IMR-90 (cell line): ENCODE results near the gene ENKUR. TPM values are rescaled to one million over a fixed set of nuclear protein-coding genes. Genes with fewer than 3 reads are reported as not detected.

Source experiments
- ATAC-seq: fragments of 200-7000 bp; cut with Tn5 transposase; 2 replicates; pipeline ENCODE4 v1.9.1; 2020; ENCODE audit warnings: low read depth, mild to moderate bottlenecking, moderate library complexity
- BruUV-seq: library from RNA; stranded (reverse); fragments of 400-500 nt; replicated peaks from 2 replicates; lab custom pipeline; 2021; lab: Mats Ljungman, UMichigan
- CTCF ChIA-PET: fragments of 300-600 bp; formaldehyde crosslinking; extraction: SDS; loops from one replicate; lab custom pipeline; 2021; ENCODE audit warnings: antibody characterized with exemption; lab: Yijun Ruan, JAX
- POLR2A ChIA-PET: fragments of 300-600 bp; sonication (Branson Sonifier 250); formaldehyde crosslinking; loops from one replicate; lab custom pipeline; 2022; ENCODE audit warnings: antibody characterized with exemption; ENCODE audit not compliant: unreplicated experiment; lab: Charles Lee
- DNase-seq: peaks from one replicate; pipeline ENCODE4 v3.0.0; 2013
- H2AFZ ChIP-seq: replicated peaks from 2 replicates; pipeline ENCODE3; 2013; ENCODE audit warnings: low read length, mild to moderate bottlenecking; ENCODE audit not compliant: poor library complexity
- H2AK5ac ChIP-seq: 2 replicates; pipeline ENCODE4 v1.6.1; 2013; ENCODE audit warnings: low read depth, low read length, inconsistent platforms
- H2AK9ac ChIP-seq: replicated peaks from 2 replicates; pipeline ENCODE3; 2013; ENCODE audit warnings: mild to moderate bottlenecking, low read depth, low read length, moderate library complexity; ENCODE audit not compliant: poor library complexity
- H2BK120ac ChIP-seq: 2 replicates; pipeline ENCODE4 v1.6.1; 2013; ENCODE audit warnings: low read depth, low read length, inconsistent platforms
- H2BK15ac ChIP-seq: 3 replicates; pipeline ENCODE4 v1.6.1; 2013; ENCODE audit warnings: low read depth, low read length, inconsistent platforms
- H2BK20ac ChIP-seq: 2 replicates; pipeline ENCODE4 v1.6.1; 2013; ENCODE audit warnings: low read depth, mild to moderate bottlenecking, inconsistent platforms, low read length, moderate library complexity
- H2BK5ac ChIP-seq: 2 replicates; pipeline ENCODE4 v1.6.1; 2013; ENCODE audit warnings: mild to moderate bottlenecking, low read depth, low read length, inconsistent platforms; ENCODE audit not compliant: poor library complexity, severe bottlenecking
- H3K14ac ChIP-seq: replicated peaks from 2 replicates; pipeline ENCODE4 v1.6.1; 2013; ENCODE audit warnings: low read depth, low read length, inconsistent platforms
- H3K18ac ChIP-seq: 2 replicates; pipeline ENCODE4 v1.6.1; 2013; ENCODE audit warnings: low read depth, low read length, control low read depth
- H3K23ac ChIP-seq: 2 replicates; pipeline ENCODE4 v1.6.1; 2013; ENCODE audit warnings: low read depth, low read length, inconsistent platforms
- H3K27ac ChIP-seq: 2 replicates; pipeline ENCODE4 v1.5.1; 2013; ENCODE audit warnings: mild to moderate bottlenecking, control low read depth, low read length; ENCODE audit not compliant: insufficient read depth
- H3K27me3 ChIP-seq: 2 replicates; pipeline ENCODE4 v1.6.1; 2013; ENCODE audit warnings: low read length; ENCODE audit not compliant: control insufficient read depth, insufficient read depth
- H3K36me3 ChIP-seq: 2 replicates; pipeline ENCODE4 v1.6.1; 2013; ENCODE audit warnings: low read length, mixed read lengths; ENCODE audit not compliant: control insufficient read depth, insufficient read depth
- H3K4ac ChIP-seq: 2 replicates; pipeline ENCODE4 v1.6.1; 2013; ENCODE audit warnings: low read depth, low read length, inconsistent platforms
- H3K4me1 ChIP-seq: 2 replicates; pipeline ENCODE4 v1.6.1; 2013; ENCODE audit warnings: low read length, mixed read lengths; ENCODE audit not compliant: control insufficient read depth, insufficient read depth
- H3K4me2 ChIP-seq: 2 replicates; pipeline ENCODE4 v1.6.1; 2013; ENCODE audit warnings: low read depth, mild to moderate bottlenecking, control low read depth, low read length, moderate library complexity
- H3K4me3 ChIP-seq: 2 replicates; pipeline ENCODE4 v1.5.1; 2013; ENCODE audit warnings: low read depth, mild to moderate bottlenecking, control low read depth, low read length, moderate library complexity; ENCODE audit not compliant: insufficient read depth
- H3K56ac ChIP-seq: 2 replicates; pipeline ENCODE4 v1.6.1; 2013; ENCODE audit warnings: low read length, inconsistent platforms; ENCODE audit not compliant: insufficient read depth; ENCODE audit errors: extremely low read depth
- H3K79me1 ChIP-seq, 2 experiments: 2 replicates each; pipeline ENCODE4 v1.6.1; 2013; ENCODE audit warnings: low read length in 2 of 2, inconsistent platforms in 1 of 2, low read depth in 1 of 2
- H3K9ac ChIP-seq: 2 replicates; pipeline ENCODE4 v1.6.1; 2013; ENCODE audit warnings: low read depth, low read length, control low read depth
- H3K9me1 ChIP-seq: 2 replicates; pipeline ENCODE4 v1.6.1; 2013; ENCODE audit warnings: low read length, inconsistent platforms; ENCODE audit not compliant: insufficient read depth
- H3K9me3 ChIP-seq: 2 replicates; pipeline ENCODE4 v1.6.1; 2013; ENCODE audit warnings: low read length; ENCODE audit not compliant: control insufficient read depth, insufficient read depth
- H4K20me1 ChIP-seq: 2 replicates; pipeline ENCODE4 v1.6.1; 2013; ENCODE audit warnings: low read length, inconsistent platforms; ENCODE audit not compliant: insufficient read depth
- H4K5ac ChIP-seq: 2 replicates; pipeline ENCODE4 v1.6.1; 2013; ENCODE audit warnings: mild to moderate bottlenecking, low read depth, low read length, control low read depth
- H4K8ac ChIP-seq, 2 experiments: 2 replicates each; pipeline ENCODE4 v1.6.1; 2013; ENCODE audit warnings: low read depth in 2 of 2, low read length in 2 of 2, control low read depth in 1 of 2, inconsistent platforms in 1 of 2
- H4K91ac ChIP-seq: 2 replicates; pipeline ENCODE4 v1.6.1; 2013; ENCODE audit warnings: low read depth, low read length, inconsistent platforms; ENCODE audit not compliant: insufficient read depth
- SMC3 ChIP-seq: fragments of 150-350 bp; IDR thresholded peaks from 2 replicates; pipeline ENCODE4 v1.6.1; 2016; ENCODE audit warnings: low read depth, mild to moderate bottlenecking, antibody characterized with exemption, low read length, moderate library complexity
- WGBS, 2 experiments: methylation state at CpG; one replicate each; pipeline versions ENCODE4 v1.1.5 to v1.1.7; 2013; ENCODE audit warnings: missing lambda C conversion rate in 2 of 2; ENCODE audit not compliant: insufficient read length in 1 of 2; ENCODE audit errors: extremely low coverage in 2 of 2; 5-methylcytosine and 5-hydroxymethylcytosine counted together
- dilution Hi-C: fragments of 300-500 bp; cut with HindIII; formaldehyde crosslinking; loops from one replicate; pipeline ENCODE4 v1.14.3; 2018; ENCODE audit warnings: low sequenced_read_pairs; ENCODE audit not compliant: unreplicated experiment
- in situ Hi-C: fragments of 300-500 bp; cut with MboI; formaldehyde crosslinking; loops from 3 replicates; pipeline ENCODE4 v1.14.3; 2019; ENCODE audit warnings: low sequenced_read_pairs, inconsistent platforms, mixed read lengths
- intact Hi-C: fragments of 100-400 bp; cut with micrococcal nuclease; formaldehyde crosslinking; loops from 2 replicates; pipeline ENCODE4 v1.10.0; 2022
- polyA plus RNA-seq, 3 experiments: library from polyadenylated mRNA; depleted of rRNA; stranded (reverse); fragments of >200 nt; gene quantifications; 2 replicates each; pipeline ENCODE4 v1.2.3, GENCODE V29; 2012; ENCODE audit warnings: low replicate concordance in 1 of 3
- total RNA-seq: library from RNA; depleted of rRNA; stranded (reverse); fragments of >200 nt; gene quantifications from 2 replicates; pipeline ENCODE4 v1.2.3, GENCODE V29; 2012

Gene ENKUR
- total and polyA plus RNA-seq, 2 of the 4 experiments (the other 2 are of a cell fraction), result not detected

- no peak overlapping the region for H2BK15ac ChIP-seq
- no peaks in the 10 kb centered on the region for H3K36me3 ChIP-seq
- no peak overlapping the region for H3K9ac ChIP-seq
- no peak overlapping the region; the same call in 1 of the 2 replicates for H3K23ac ChIP-seq
- no peak overlapping the region for H3K4me3 ChIP-seq
- H3K79me1 ChIP-seq, result no peaks in the 10 kb centered on the region
- no peak overlapping the region for H4K5ac ChIP-seq
- no peaks in the 10 kb centered on the region for H3K4me1 ChIP-seq
- intact Hi-C loops, result no loop called here
- H3K14ac ChIP-seq, result no peak overlapping the region
- no peak overlapping the region for H2BK20ac ChIP-seq
- 68% methylated on average over 3 of the region's 5 CpGs; no CpG with 5 or more reads in 1 of the 2 experiments for WGBS, 2 experiments
- no TSS peak for BruUV-seq
- H3K18ac ChIP-seq, result no peak overlapping the region
- no peak for TF ChIP-seq SMC3
- no peak overlapping the region for H3K56ac ChIP-seq
- H3K4ac ChIP-seq, result no peak overlapping the region
- no peak overlapping the region for H4K8ac ChIP-seq
- CTCF ChIA-PET, result no interaction called here
- H2AK5ac ChIP-seq, result no peak overlapping the region
- H2BK120ac ChIP-seq, result no peak overlapping the region
- POLR2A ChIA-PET, result no interaction called here
- no peak overlapping the region for H3K4me2 ChIP-seq
- H3K27me3 ChIP-seq, result peaks cover 15% of the 10 kb centered on the region
- DNase-seq (no peak), ATAC-seq (no peak)
- no peak overlapping the region for H2AFZ ChIP-seq
- no peaks in the 10 kb centered on the region for H3K9me1 ChIP-seq
- H2BK5ac ChIP-seq, result no peak overlapping the region
- H3K27ac ChIP-seq, result no peak overlapping the region
- H3K9me3 ChIP-seq, result peaks cover 3% of the 10 kb centered on the region
- H4K20me1 ChIP-seq, result no peaks in the 10 kb centered on the region
- dilution Hi-C loops, result no loop called here
- in situ Hi-C loops, result no loop called here
- no peak overlapping the region for H2AK9ac ChIP-seq
- H4K91ac ChIP-seq, result no peak overlapping the region
Observed at GRCh38 chr10:25048450-25048849, 32.5 kb upstream of the ENKUR start.
